Thoracic aorta (tissue), 2 donors: ENCODE results near the gene OR52A1. TPM values are rescaled to one million over a fixed set of nuclear protein-coding genes. Genes with fewer than 3 reads are reported as not detected.

ENCODE experiments used
- ATAC-seq: fragments of 150-250 bp; one replicate; pipeline ENCODE4 v1.8.0; 2017; ENCODE audit warnings: low read depth; ENCODE audit not compliant: insufficient number of reproducible peaks, low FRiP score
- DNase-seq: peaks from one replicate; pipeline ENCODE4 v3.0.0-alpha.2; 2020; ENCODE audit warnings: low spot score
- H3K27ac ChIP-seq, 2 donors: fragments of 200-600 bp; sonication (generic); 1 replicate in 1 of 2; 2 replicates in 1 of 2; pipeline ENCODE4 v1.5.1; 2016; ENCODE audit warnings: mild to moderate bottlenecking in 2 of 2, moderate library complexity in 2 of 2
- H3K27me3 ChIP-seq: fragments of 200-600 bp; sonication (generic); replicated peaks from 2 replicates; pipeline ENCODE4 v1.6.0; 2016; ENCODE audit warnings: mild to moderate bottlenecking; ENCODE audit not compliant: insufficient read depth
- H3K36me3 ChIP-seq: fragments of 200-600 bp; sonication (generic); one replicate; pipeline ENCODE4 v1.5.1; 2016
- H3K4me1 ChIP-seq, 2 donors: fragments of 200-600 bp; sonication (generic); 1 replicate in 1 of 2; 2 replicates in 1 of 2; pipeline versions ENCODE4 v1.5.1 to v1.6.0; 2016; ENCODE audit warnings: low read depth in 2 of 2, mild to moderate bottlenecking in 1 of 2; ENCODE audit not compliant: control insufficient read depth in 1 of 2
- H3K4me3 ChIP-seq: fragments of 200-600 bp; sonication (generic); 2 replicates; pipeline ENCODE4 v1.5.1; 2016; ENCODE audit warnings: mild to moderate bottlenecking
- H3K9me3 ChIP-seq: fragments of 200-600 bp; sonication (generic); 2 replicates; pipeline ENCODE4 v1.5.1; 2016
- CTCF ChIP-seq: fragments of 200-600 bp; sonication (generic); IDR thresholded peaks from one replicate; pipeline ENCODE4 v1.5.1; 2019; ENCODE audit warnings: antibody characterized with exemption
- total RNA-seq, 2 donors: library from RNA; depleted of rRNA; stranded (reverse); fragments of >200 nt; gene quantifications; one replicate each; pipeline versions ENCODE4 v1.1.0 to v1.2.3, GENCODE V29; 2016

OR52A1 gene
- total RNA-seq, 2 donors from 2014 or later = not detected

- Histone ChIP-seq H3K36me3 (no peaks in the 10 kb centered on the region), H3K9me3 (no peaks in the 10 kb centered on the region), H3K4me1 (no peaks in the 10 kb centered on the region), H3K27me3 (no peaks in the 10 kb centered on the region), H3K4me3 (no peak overlapping the region), H3K27ac (no peak overlapping the region)
- DNase-seq (no peak), ATAC-seq (no peak)
- TF ChIP-seq CTCF = no peak
Measured at GRCh38 chr11:5118893-5119292, 35.7 kb downstream of the OR52A1 start.

GRCh38 chr11:5117588-5117987, 37.0 kb downstream of the OR52A1 start:
- ATAC-seq = no peak
- no peak for TF ChIP-seq CTCF

GRCh38 chr11:5115339-5115738, 39.2 kb downstream of the OR52A1 start:
- no peaks in the 10 kb centered on the region for H3K4me1 ChIP-seq
- no peaks in the 10 kb centered on the region for H3K27me3 ChIP-seq
- no peak overlapping the region for H3K27ac ChIP-seq
- no peak for TF ChIP-seq CTCF
- no peaks in the 10 kb centered on the region for H3K36me3 ChIP-seq
- no peak for ATAC-seq
- H3K4me3 ChIP-seq = no peak overlapping the region
- DNase-seq = no peak
- no peaks in the 10 kb centered on the region for H3K9me3 ChIP-seq

More at GRCh38 chr11:5117588-5117987, 37.0 kb downstream of the OR52A1 start:
- Histone ChIP-seq H3K36me3 (no peaks in the 10 kb centered on the region), H3K4me1 (no peaks in the 10 kb centered on the region), H3K4me3 (no peak overlapping the region), H3K27me3 (no peaks in the 10 kb centered on the region), H3K27ac (no peak overlapping the region), H3K9me3 (no peaks in the 10 kb centered on the region)
- no peak for DNase-seq

GRCh38 chr11:5107285-5107684, 47.3 kb downstream of the OR52A1 start:
- no peak overlapping the region for H3K27ac ChIP-seq
- H3K27me3 ChIP-seq = no peaks in the 10 kb centered on the region
- H3K36me3 ChIP-seq = no peaks in the 10 kb centered on the region
- no peak overlapping the region for H3K4me3 ChIP-seq
- ATAC-seq (no peak), DNase-seq (no peak)
- TF ChIP-seq CTCF = no peak
- no peaks in the 10 kb centered on the region for H3K9me3 ChIP-seq
- no peaks in the 10 kb centered on the region for H3K4me1 ChIP-seq

GRCh38 chr11:5103066-5103465, 51.5 kb downstream of the OR52A1 start:
- ATAC-seq = no peak
- H3K27ac ChIP-seq = no peak overlapping the region
- DNase-seq = no peak
- H3K9me3 ChIP-seq = no peaks in the 10 kb centered on the region
- no peaks in the 10 kb centered on the region for H3K4me1 ChIP-seq
- no peaks in the 10 kb centered on the region for H3K36me3 ChIP-seq
- TF ChIP-seq CTCF = no peak
- H3K27me3 ChIP-seq = no peaks in the 10 kb centered on the region
- no peak overlapping the region for H3K4me3 ChIP-seq
